HepG2 (cell line): ENCODE data around the gene JAKMIP3. TPM values are rescaled to one million over a fixed set of nuclear protein-coding genes. Genes with fewer than 3 reads are reported as not detected.

Source experiments
- ATAC-seq: fragments of 200-7000 bp; cut with Tn5 transposase; 3 replicates; pipeline ENCODE4 v1.9.1; 2020; ENCODE audit warnings: mild to moderate bottlenecking, moderate library complexity
- BruUV-seq: library from RNA; stranded (reverse); fragments of 400-500 nt; replicated peaks from 2 replicates; lab custom pipeline; 2021; lab: Mats Ljungman, UMichigan
- CTCF ChIA-PET: fragments of 300-600 bp; formaldehyde crosslinking; extraction: SDS; loops from one replicate; lab custom pipeline; 2021; ENCODE audit warnings: low total read pairs, inconsistent platforms, low intra/inter-chr PET ratio; lab: Yijun Ruan, JAX
- POLR2A ChIA-PET: fragments of 350-600 bp; sonication (Branson Sonifier 250); formaldehyde crosslinking; loops from one replicate; lab custom pipeline; 2020; ENCODE audit warnings: antibody characterized with exemption, inconsistent platforms; lab: Yijun Ruan, JAX
- DNase-seq: peaks from one replicate; pipeline ENCODE4 v3.0.0-alpha.2; 2015; ENCODE audit warnings: low spot score
- FAIRE-seq: peaks from 3 replicates; lab custom pipeline; 2011; peaks lifted over from hg19 to GRCh38; lab: Jason Lieb, UNC
- H2AFZ ChIP-seq: one replicate; pipeline ENCODE4 v1.6.1; 2011; ENCODE audit warnings: low read length, inconsistent platforms
- H3K27ac ChIP-seq: fragments of 300-600 bp; 3 replicates; pipeline ENCODE4 v1.8.0; 2011; ENCODE audit warnings: mixed run types, mild to moderate bottlenecking, mixed read lengths, low read length, inconsistent platforms; ENCODE audit not compliant: insufficient read depth; ENCODE audit errors: extremely low read length
- H3K27me3 ChIP-seq, 2 experiments: fragments of 200-600 bp in 1 of 2; 2 replicates in 1 of 2; 3 replicates in 1 of 2; pipeline versions ENCODE4 v1.6.0 to v1.8.0; 2011; ENCODE audit warnings: low read length in 2 of 2, mild to moderate bottlenecking in 2 of 2, moderate library complexity in 2 of 2, inconsistent platforms in 1 of 2; ENCODE audit not compliant: insufficient read depth in 2 of 2, control insufficient read depth in 1 of 2
- H3K36me3 ChIP-seq, 2 experiments: fragments of 200-600 bp in 1 of 2; replicated peaks in 1 of 2; 2 replicates in 1 of 2; 3 replicates in 1 of 2; pipeline versions ENCODE4 v1.5.1 to v1.8.0; 2011; ENCODE audit warnings: low read length in 2 of 2, inconsistent platforms in 1 of 2; ENCODE audit not compliant: insufficient read depth in 2 of 2, control insufficient read depth in 1 of 2
- H3K4me1 ChIP-seq: 2 replicates; pipeline ENCODE4 v1.5.1; 2012; ENCODE audit warnings: low read length, inconsistent platforms; ENCODE audit not compliant: insufficient read depth
- H3K4me2 ChIP-seq: 2 replicates; pipeline ENCODE4 v1.6.0; 2011; ENCODE audit warnings: low read depth, low read length, inconsistent platforms
- H3K4me3 ChIP-seq, 3 experiments: fragments of 200-600 bp in 1 of 3; sonication (generic), shearing (Covaris generic) in 1 of 3; replicated peaks in 1 of 3; 2 replicates each; pipeline ENCODE4 v1.5.1; 2011 to 2016; ENCODE audit warnings: low read length in 3 of 3, inconsistent platforms in 2 of 3, low read depth in 2 of 3, mild to moderate bottlenecking in 2 of 3, control low read depth in 1 of 3, mixed read lengths in 1 of 3; ENCODE audit not compliant: insufficient read depth in 1 of 3
- H3K79me2 ChIP-seq: one replicate; pipeline ENCODE4 v1.6.1; 2011; ENCODE audit warnings: low read length, inconsistent platforms; ENCODE audit not compliant: insufficient read depth
- H3K9ac ChIP-seq: 2 replicates; pipeline ENCODE4 v1.6.0; 2011; ENCODE audit warnings: mild to moderate bottlenecking, low read depth, low read length, inconsistent platforms; ENCODE audit not compliant: insufficient read depth
- H3K9me3 ChIP-seq: 2 replicates; pipeline ENCODE4 v1.5.1; 2012; ENCODE audit warnings: mild to moderate bottlenecking, low read length
- H4K20me1 ChIP-seq: 2 replicates; pipeline ENCODE4 v1.6.0; 2011; ENCODE audit warnings: inconsistent platforms, mild to moderate bottlenecking, low read length, moderate library complexity; ENCODE audit not compliant: insufficient read depth
- CBX5 ChIP-seq: sonication (generic); formaldehyde crosslinking; IDR thresholded peaks from 2 replicates; pipeline ENCODE4 v1.4.0; 2020; ENCODE audit warnings: missing genetic modification reagents, borderline replicate concordance
- CSRNP1 ChIP-seq: sonication (generic); formaldehyde crosslinking; IDR thresholded peaks from 2 replicates; pipeline ENCODE4 v1.8.1; 2023; ENCODE audit warnings: mild to moderate bottlenecking, missing genetic modification reagents
- MAFF ChIP-seq: IDR thresholded peaks from 2 replicates; pipeline ENCODE4 v1.6.1; 2011; ENCODE audit warnings: low read depth, low read length, improper control_type of control experiment
- MAFK ChIP-seq, 2 experiments: IDR thresholded peaks in 1 of 2; conservative IDR thresholded peaks in 1 of 2; 2 replicates each; pipeline ENCODE4 v1.6.1; 2011; ENCODE audit warnings: improper control_type of control experiment in 2 of 2, low read length in 2 of 2
- NFE2L2 ChIP-seq: fragments of 150-350 bp; IDR thresholded peaks from 2 replicates; pipeline ENCODE4 v1.6.1; 2014; ENCODE audit warnings: low read length
- NONO ChIP-seq, 2 experiments: fragments of 450-650 bp in 1 of 2; sonication (generic) in 1 of 2; formaldehyde crosslinking in 1 of 2; IDR thresholded peaks in 1 of 2; conservative IDR thresholded peaks in 1 of 2; 2 replicates each; pipeline versions ENCODE4 v1.6.1 to v1.8.0; 2017 to 2022; ENCODE audit warnings: mild to moderate bottlenecking in 1 of 2, missing genetic modification reagents in 1 of 2, moderate library complexity in 1 of 2
- PHF8 ChIP-seq: sonication (generic); formaldehyde crosslinking; IDR thresholded peaks from 2 replicates; pipeline ENCODE4 v1.5.0; 2020; ENCODE audit warnings: missing genetic modification reagents
- SAP130 ChIP-seq: IDR thresholded peaks from 2 replicates; pipeline ENCODE4 v1.6.1; 2016; ENCODE audit warnings: low read depth
- TAF1 ChIP-seq: sonication (generic); formaldehyde crosslinking; IDR thresholded peaks from 2 replicates; pipeline ENCODE4 v1.4.0; 2020; ENCODE audit warnings: missing genetic modification reagents
- TBL1XR1 ChIP-seq: fragments of 150-350 bp; IDR thresholded peaks from 2 replicates; pipeline ENCODE4 v1.6.1; 2014; ENCODE audit warnings: borderline replicate concordance, low read length; ENCODE audit not compliant: partially characterized antibody
- ZFP36L2 ChIP-seq: sonication (generic); formaldehyde crosslinking; IDR thresholded peaks from 2 replicates; pipeline ENCODE4 v1.4.0; 2020; ENCODE audit warnings: missing genetic modification reagents
- ZFP62 ChIP-seq: sonication (generic); formaldehyde crosslinking; IDR thresholded peaks from 2 replicates; pipeline ENCODE4 v1.4.0; 2020; ENCODE audit warnings: missing genetic modification reagents
- ZNF17 ChIP-seq: sonication (generic); formaldehyde crosslinking; IDR thresholded peaks from 2 replicates; pipeline ENCODE4 v1.5.0; 2020; ENCODE audit warnings: mild to moderate bottlenecking, missing genetic modification reagents
- ZNF207 ChIP-seq: fragments of 450-650 bp; IDR thresholded peaks from 2 replicates; pipeline ENCODE4 v1.6.1; 2016; ENCODE audit warnings: antibody characterized with exemption, borderline replicate concordance
- ZNF34 ChIP-seq: sonication (generic); formaldehyde crosslinking; IDR thresholded peaks from 2 replicates; pipeline ENCODE4 v1.4.0; 2020; ENCODE audit warnings: mild to moderate bottlenecking, missing genetic modification reagents, borderline replicate concordance
- ZNF430 ChIP-seq: sonication (generic); formaldehyde crosslinking; IDR thresholded peaks from 2 replicates; pipeline ENCODE4 v1.9.0; 2021; ENCODE audit warnings: mild to moderate bottlenecking, missing genetic modification reagents
- ZNF670 ChIP-seq: sonication (generic); formaldehyde crosslinking; IDR thresholded peaks from 2 replicates; pipeline ENCODE4 v1.8.0; 2022; ENCODE audit warnings: mild to moderate bottlenecking, missing genetic modification reagents, borderline replicate concordance
- ZNF703 ChIP-seq: sonication (generic); formaldehyde crosslinking; IDR thresholded peaks from 2 replicates; pipeline ENCODE4 v1.5.1; 2020; ENCODE audit warnings: missing genetic modification reagents, mild to moderate bottlenecking, moderate library complexity, borderline replicate concordance
- WGBS: methylation state at CpG from one replicate; pipeline ENCODE4 v1.1.6; 2017; ENCODE audit warnings: low lambda C conversion rate; 5-methylcytosine and 5-hydroxymethylcytosine counted together
- in situ Hi-C: cut with HindIII; loops from 2 replicates; pipeline ENCODE4 v1.10.0; 2017; ENCODE audit warnings: low pct_unique_long_range_greater_than_20kb; ENCODE audit not compliant: extremely low pct_ligation_motif_present
- intact Hi-C: fragments of 100-400 bp; cut with micrococcal nuclease; formaldehyde crosslinking; loops from one replicate; pipeline ENCODE4 v1.10.0; 2022; ENCODE audit not compliant: unreplicated experiment
- polyA plus RNA-seq, 8 experiments: library from polyadenylated mRNA; depleted of rRNA in 3 of 8; stranded (reverse) in 7 of 8; unstranded in 1 of 8; fragments of >200 nt; fragmentation: Illumina TruSeq in 4 of 8; extraction: Trizol in 4 of 8; gene quantifications; 2 replicates each; pipeline versions ENCODE4 v1.2.1 to v1.2.3, GENCODE V29; 2011 to 2016; ENCODE audit warnings: low read depth in 4 of 8, missing spikeins in 1 of 8, mixed read lengths in 1 of 8; ENCODE audit not compliant: insufficient read depth in 1 of 8
- total RNA-seq, 5 experiments: library from RNA; depleted of rRNA; stranded (reverse); fragments of >200 nt; fragmentation: Illumina TruSeq; extraction: Trizol; gene quantifications; 2 replicates each; pipeline ENCODE4 v1.2.3, GENCODE V29; 2016; ENCODE audit warnings: low read depth in 1 of 5

The JAKMIP3 gene
- total and polyA plus RNA-seq, 2 of the 13 experiments (the other 11 are each of a cell fraction or from before 2014, with no cell fraction given), result 0.03 to 0.11 TPM

- no peak for DNase-seq
- Histone ChIP-seq H3K9ac (no peak overlapping the region), H3K4me3 (no peak overlapping the region), H3K36me3 (no peaks in the 10 kb centered on the region), H3K27ac (no peak overlapping the region), H2AFZ (no peak overlapping the region), H3K4me2 (no peak overlapping the region), H4K20me1 (no peaks in the 10 kb centered on the region), H3K79me2 (no peaks in the 10 kb centered on the region), H3K4me1 (peaks cover 6% of the 10 kb centered on the region), H3K9me3 (no peaks in the 10 kb centered on the region), H3K27me3 (peaks cover 9 to 65% of the 10 kb centered on the region in 2 experiments)
- no peak for FAIRE-seq
- ATAC-seq, result no peak
- intact Hi-C loops, result no loop called here
- in situ Hi-C loops, result no loop called here
- POLR2A ChIA-PET, result no interaction called here
- WGBS, result 25% methylated on average over 17 of the region's 18 CpGs
- no TSS peak for BruUV-seq
- CTCF ChIA-PET, result no interaction called here
- peak; percentile 96 for TF ChIP-seq MAFF
- TF ChIP-seq MAFK (conservative IDR thresholded peaks at IDR 0.05 in 1 of 2, IDR thresholded peaks at IDR 0.05 in 1 of 2; ENCODE audit: low read length in 2 of 2), result peak; percentile 97 to 98
- no peak for TF ChIP-seq ZNF34 (CRISPR knock-in tag)
- 0 out of 2 replicates have a peak, but pooled peaks have one; percentile 37 for TF ChIP-seq NFE2L2
- TF ChIP-seq ZNF17, result no peak
- TF ChIP-seq NONO (IDR thresholded peaks at IDR 0.05), result no peak
- no peak for TF ChIP-seq NONO (CRISPR knock-in tag; conservative IDR thresholded peaks at IDR 0.05)
Observed at GRCh38 chr10:132044803-132045202, 20.9 kb upstream of the JAKMIP3 start.

GRCh38 chr10:132045324-132045723, 20.4 kb upstream of the JAKMIP3 start:
- Histone ChIP-seq H3K9ac (no peak overlapping the region), H3K79me2 (no peaks in the 10 kb centered on the region), H3K4me1 (peaks cover 6% of the 10 kb centered on the region), H3K36me3 (no peaks in the 10 kb centered on the region), H2AFZ (no peak overlapping the region), H3K27me3 (peaks cover 6 to 64% of the 10 kb centered on the region in 2 experiments), H3K9me3 (no peaks in the 10 kb centered on the region), H4K20me1 (no peaks in the 10 kb centered on the region), H3K27ac (no peak overlapping the region), H3K4me2 (no peak overlapping the region), H3K4me3 (no peak overlapping the region)
- 47% methylated on average over 9 of the region's 9 CpGs for WGBS
- ChIA-PET CTCF (no interaction called here), POLR2A (no interaction called here)
- ATAC-seq (no peak), DNase-seq (no peak), FAIRE-seq (no peak)
- BruUV-seq, result no TSS peak
- in situ Hi-C loops (no loop called here), intact Hi-C loops (no loop called here)
- no peak for TF ChIP-seq SAP130 (CRISPR knock-in tag)
- no peak for TF ChIP-seq ZNF430 (CRISPR knock-in tag)
- no peak for TF ChIP-seq ZNF670 (CRISPR knock-in tag)
- no peak for TF ChIP-seq ZFP36L2 (CRISPR knock-in tag)
- TF ChIP-seq CSRNP1 (CRISPR knock-in tag), result no peak
- no peak for TF ChIP-seq ZNF703 (CRISPR knock-in tag)
- TF ChIP-seq TBL1XR1, result no peak
- no peak for TF ChIP-seq ZFP62
- no peak for TF ChIP-seq PHF8 (CRISPR knock-in tag)
- no peak for TF ChIP-seq TAF1 (CRISPR knock-in tag)
- TF ChIP-seq CBX5 (CRISPR knock-in tag), result no peak
- TF ChIP-seq ZNF207, result no peak
